ENCODE measurements around the gene DUSP2. TPM values are rescaled to one million over a fixed set of nuclear protein-coding genes. Genes with fewer than 3 reads are reported as not detected.
A peak's percentile ranks its signal among the peaks of the same experiment; 100 is the strongest.

Gene DUSP2
- total and polyA plus RNA-seq, 5 experiments from 2014 or later: 24.3 to 459 (median 36.5) TPM

DNA sequence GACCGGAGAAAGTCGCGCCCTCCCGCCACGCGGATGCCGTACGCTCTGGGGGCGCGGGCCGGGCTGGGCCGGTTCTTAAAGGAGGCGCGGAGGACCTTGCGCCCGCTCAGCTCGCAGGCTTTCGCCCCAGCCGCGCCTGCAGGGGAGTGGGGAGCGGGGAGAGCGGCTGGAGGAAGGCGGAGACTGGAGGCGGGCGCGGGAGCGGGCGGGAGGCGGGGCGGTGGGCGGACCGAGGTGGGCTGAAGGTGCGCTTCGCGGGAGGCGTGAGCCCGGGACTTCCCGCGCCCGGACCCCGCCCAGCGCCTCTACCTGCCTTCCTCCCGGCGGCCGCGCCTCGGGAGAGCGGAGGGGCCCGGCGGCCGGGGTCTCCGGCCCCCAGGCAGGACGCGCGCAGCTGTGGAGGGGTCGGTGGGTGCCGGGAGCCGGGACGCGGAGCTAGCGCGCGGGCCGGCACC lies 28.8 kb downstream of the DUSP2 start, which contains the start of gene ADRA2B:
Gene ADRA2B, minus strand, starts transcription at position 148 of the 455 bp plus-strand sequence. CDS start 422 bp downstream, outside the sequence.
- DNase-seq (peak in 9 of 10 donors; percentile 31 to 82 (median 62)), ATAC-seq (peak; percentile 72 to 76)
- Mint-ChIP-seq H3K27ac (peak within 1 kb of the TSS in 8 of 10 donors; percentile 39 to 89 (median 64)), H3K9me3 (no peaks in the 10 kb centered on the region), H3K4me1 (peaks cover 16 to 43% (median 22%) of the 10 kb centered on the region in 4 donors), H3K27me3 (peaks cover 12 to 31% (median 28%) of the 10 kb centered on the region in 5 donors), H3K4me3 (peak within 1 kb of the TSS; percentile 71 to 91 (median 80)), H3K36me3 (no peaks in the 10 kb centered on the region)
- POLR2A ChIA-PET: interaction anchor here (0.6 to 1.6 kb wide), 4 partner anchors 58 to 129 kb away, joined by 3 to 6 read pairs (median 3); partner anchors contain the start of gene ANKRD36C

GRCh38 chr2:96115631-96116423 lies 29.4 kb downstream of the DUSP2 start:
- Mint-ChIP-seq H3K27me3 (peaks cover 6 to 25% (median 22%) of the 10 kb centered on the region in 5 donors), H3K9me3 (no peaks in the 10 kb centered on the region), H3K36me3 (no peaks in the 10 kb centered on the region), H3K27ac (peak overlapping the region in 7 of 10 donors; percentile 20 to 89 (median 61)), H3K4me3 (peak overlapping the region; percentile 71 to 91 (median 80)), H3K4me1 (peaks cover 16 to 37% (median 22%) of the 10 kb centered on the region in 4 donors)
- DNase-seq (peak in 2 of 10 donors; percentile 32 to 50), ATAC-seq (no peak)
- POLR2A ChIA-PET: interaction anchor here (0.6 kb wide), 1 partner anchor 129 kb away, joined by 3 read pairs; no protein-coding TSS in a partner anchor

- Mint-ChIP-seq H3K4me1 (peaks cover 12 to 29% (median 16%) of the 10 kb centered on the region in 4 donors), H3K4me3 (peak overlapping the region; percentile 67 to 91 (median 80)), H3K27me3 (peaks cover 5 to 17% (median 15%) of the 10 kb centered on the region in 5 donors), H3K27ac (peak overlapping the region in 3 of 10 donors; percentile 27 to 85 (median 46)), H3K9me3 (no peaks in the 10 kb centered on the region), H3K36me3 (no peaks in the 10 kb centered on the region)
- peak in 1 of 10 donors; percentile 38 for DNase-seq
- no peak for ATAC-seq
- POLR2A ChIA-PET: no interaction called here
Measured at GRCh38 chr2:96114903-96115581, 30.2 kb downstream of the DUSP2 start.

- H3K27me3 Mint-ChIP-seq: peaks cover 3 to 12% (median 11%) of the 10 kb centered on the region in 5 donors
- peaks cover 10 to 25% (median 14%) of the 10 kb centered on the region in 4 donors for H3K4me1 Mint-ChIP-seq
- peak overlapping the region in 6 of 10 donors; percentile 16 to 71 (median 47) for H3K4me3 Mint-ChIP-seq
- no peaks in the 10 kb centered on the region for H3K36me3 Mint-ChIP-seq
- ATAC-seq (no peak), DNase-seq (peak in 1 of 10 donors; percentile 43)
- H3K27ac Mint-ChIP-seq: no peak overlapping the region
- POLR2A ChIA-PET: no interaction called here
- no peaks in the 10 kb centered on the region for H3K9me3 Mint-ChIP-seq
Measured at GRCh38 chr2:96114546-96114902, 30.7 kb downstream of the DUSP2 start.

- POLR2A ChIA-PET: no interaction called here
- DNase-seq: peak in 1 of 10 donors; percentile 1
- H3K27me3 Mint-ChIP-seq: peaks cover 2 to 7% (median 6%) of the 10 kb centered on the region in 5 donors
- no peaks in the 10 kb centered on the region for H3K9me3 Mint-ChIP-seq
- peak overlapping the region in 1 of 10 donors; percentile 22 for H3K27ac Mint-ChIP-seq
- H3K36me3 Mint-ChIP-seq: no peaks in the 10 kb centered on the region
- ATAC-seq: no peak
- H3K4me1 Mint-ChIP-seq: peaks cover 10 to 25% (median 14%) of the 10 kb centered on the region in 4 donors
- peak overlapping the region in 1 of 10 donors; percentile 14 for H3K4me3 Mint-ChIP-seq
Measured at GRCh38 chr2:96113951-96114350, 31.3 kb downstream of the DUSP2 start.

DNA sequence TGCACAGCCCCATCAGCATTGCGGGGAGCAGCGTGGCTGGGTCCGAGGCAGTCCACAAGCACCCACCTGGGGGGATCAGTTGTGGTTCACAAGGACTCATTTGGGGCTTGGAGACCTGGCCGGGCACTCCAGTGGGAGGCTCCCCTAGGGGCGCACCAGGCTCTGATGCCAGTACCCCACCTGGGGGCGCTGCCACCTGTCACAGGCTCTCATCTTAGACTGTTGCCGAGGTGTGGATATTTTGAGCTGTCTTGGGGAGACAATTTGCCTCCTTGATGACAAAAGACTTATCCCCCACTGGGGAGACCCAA lies 31.9 kb downstream of the DUSP2 start:
- ATAC-seq (no peak), DNase-seq (peak in 2 of 10 donors; percentile 5 to 47)
- H3K9me3 Mint-ChIP-seq: no peaks in the 10 kb centered on the region
- H3K4me1 Mint-ChIP-seq: peaks cover 9 to 25% (median 14%) of the 10 kb centered on the region in 4 donors
- H3K4me3 Mint-ChIP-seq: no peak overlapping the region
- peaks cover 0 to 4% (median 2%) of the 10 kb centered on the region in 5 donors for H3K27me3 Mint-ChIP-seq
- no peaks in the 10 kb centered on the region for H3K36me3 Mint-ChIP-seq
- POLR2A ChIA-PET: no interaction called here
- H3K27ac Mint-ChIP-seq: no peak overlapping the region

GRCh38 chr2:96112501-96113366 lies 32.5 kb downstream of the DUSP2 start:
- Mint-ChIP-seq H3K4me3 (no peak overlapping the region), H3K4me1 (peaks cover 9 to 23% (median 14%) of the 10 kb centered on the region in 4 donors), H3K36me3 (no peaks in the 10 kb centered on the region), H3K27ac (no peak overlapping the region), H3K9me3 (no peaks in the 10 kb centered on the region), H3K27me3 (peaks cover 0 to 4% (median 0%) of the 10 kb centered on the region in 5 donors)
- ATAC-seq (no peak), DNase-seq (peak in 2 of 10 donors; percentile 0 to 55)
- POLR2A ChIA-PET: no interaction called here

DNA sequence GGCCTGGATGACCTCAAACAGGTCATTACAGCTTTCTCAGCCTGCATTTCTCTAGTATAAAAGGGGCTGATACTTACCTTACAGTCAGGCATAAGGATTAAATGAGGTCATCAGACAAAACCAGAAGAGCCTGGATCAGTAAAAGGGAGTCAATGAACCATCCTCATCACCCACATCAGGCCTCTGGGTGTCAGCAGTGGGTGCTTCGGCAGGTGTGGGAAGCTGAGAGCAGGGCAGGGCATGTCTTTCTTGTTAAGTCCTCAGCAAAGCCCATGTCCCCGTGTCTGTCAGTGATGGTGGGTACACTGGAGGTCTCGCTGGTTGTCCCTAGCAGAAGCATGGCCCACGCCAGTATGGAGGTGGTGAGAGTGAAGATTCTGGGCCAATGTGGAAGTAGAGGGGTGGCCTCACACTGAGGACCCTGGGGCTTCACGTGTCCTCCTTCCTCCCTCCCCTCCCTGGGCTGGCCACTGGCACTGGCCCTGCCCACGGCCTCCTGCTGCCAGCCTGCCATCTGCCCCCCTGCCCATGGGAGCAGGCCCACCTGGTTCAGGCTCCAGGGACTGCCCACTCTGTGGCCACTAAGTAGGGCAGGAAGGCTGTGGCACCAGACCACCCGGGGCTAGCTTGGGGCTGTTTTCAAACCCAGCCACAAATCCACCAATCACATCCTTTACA lies 33.3 kb downstream of the DUSP2 start:
- Mint-ChIP-seq H3K27ac (peak overlapping the region in 1 of 10 donors; percentile 41), H3K9me3 (no peaks in the 10 kb centered on the region), H3K4me1 (peaks cover 3 to 17% (median 11%) of the 10 kb centered on the region in 4 donors), H3K4me3 (peak overlapping the region in 1 of 10 donors; percentile 34), H3K27me3 (peaks cover 0 to 4% (median 0%) of the 10 kb centered on the region in 5 donors), H3K36me3 (no peaks in the 10 kb centered on the region)
- POLR2A ChIA-PET: no interaction called here
- peak in 2 of 10 donors; percentile 0 to 35 for DNase-seq
- no peak for ATAC-seq

DNA sequence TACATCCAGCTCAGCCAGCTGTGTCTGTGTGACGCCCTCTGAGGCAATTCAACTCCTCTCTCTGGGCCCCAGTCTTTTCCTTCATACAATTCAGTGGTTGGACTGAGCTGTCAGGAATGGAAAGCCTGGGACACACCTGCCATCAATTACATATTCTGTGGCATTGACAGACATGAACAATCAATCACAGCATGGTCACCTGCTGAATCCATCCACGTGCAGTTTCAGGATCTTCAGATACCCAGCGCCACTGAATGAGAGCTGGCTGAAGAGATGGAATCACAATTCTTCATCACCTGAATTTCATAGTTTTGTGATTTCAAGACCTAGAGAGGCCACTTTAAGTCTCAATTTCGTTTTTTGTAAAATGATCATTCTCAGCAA lies 34.0 kb downstream of the DUSP2 start:
- POLR2A ChIA-PET: no interaction called here
- DNase-seq: peak in 1 of 10 donors; percentile 21
- H3K9me3 Mint-ChIP-seq: peaks cover 0 to 3% (median 0%) of the 10 kb centered on the region in 9 donors
- peaks cover 3 to 15% (median 11%) of the 10 kb centered on the region in 4 donors for H3K4me1 Mint-ChIP-seq
- H3K27ac Mint-ChIP-seq: no peak overlapping the region
- H3K27me3 Mint-ChIP-seq: peaks cover 0 to 4% (median 0%) of the 10 kb centered on the region in 5 donors
- H3K4me3 Mint-ChIP-seq: no peak overlapping the region
- H3K36me3 Mint-ChIP-seq: no peaks in the 10 kb centered on the region
- no peak for ATAC-seq

- Mint-ChIP-seq H3K36me3 (peaks cover 0 to 1% (median 0%) of the 10 kb centered on the region in 3 donors), H3K9me3 (peaks cover 0 to 7% (median under 1%) of the 10 kb centered on the region in 9 donors), H3K4me1 (peaks cover 2 to 10% (median 9%) of the 10 kb centered on the region in 4 donors), H3K27me3 (peaks cover 0 to 3% (median 0%) of the 10 kb centered on the region in 5 donors), H3K27ac (peak overlapping the region in 1 of 10 donors; percentile 28), H3K4me3 (no peak overlapping the region)
- no peak for ATAC-seq
- POLR2A ChIA-PET: no interaction called here
- peak in 2 of 10 donors; percentile 1 to 57 for DNase-seq
Measured at GRCh38 chr2:96110621-96111256, 34.5 kb downstream of the DUSP2 start.

DNA sequence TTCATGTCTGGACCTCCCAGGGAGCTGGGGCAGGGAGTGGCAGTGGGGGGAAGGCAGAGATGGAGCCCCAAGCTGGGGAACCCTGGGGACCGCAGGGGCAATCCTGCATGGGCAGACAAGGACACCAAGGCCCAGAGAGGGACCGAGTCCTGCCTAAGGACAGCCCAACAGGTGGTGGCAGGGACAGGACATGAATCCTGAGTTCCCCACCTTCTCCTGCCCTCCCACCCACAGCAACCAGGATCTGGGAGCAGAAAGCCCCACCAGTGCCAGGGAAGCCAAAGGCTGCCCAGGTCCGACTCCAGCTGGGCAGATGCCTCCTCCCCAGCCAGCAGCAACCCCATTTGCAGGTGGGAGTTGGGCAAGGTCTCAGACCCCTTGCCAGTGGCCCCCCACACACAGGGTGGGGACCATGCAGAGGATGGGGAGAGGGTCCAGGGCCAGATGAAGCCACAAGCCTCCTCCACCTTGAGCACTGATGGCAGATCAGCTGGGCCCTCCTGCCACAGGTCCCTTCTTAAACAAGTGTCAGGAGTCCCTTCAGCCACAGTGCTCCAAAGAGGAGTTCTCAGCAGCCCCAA lies 35.2 kb downstream of the DUSP2 start:
- DNase-seq: peak in 2 of 10 donors; percentile 1 to 31
- H3K9me3 Mint-ChIP-seq: peaks cover 0 to 14% (median 7%) of the 10 kb centered on the region in 9 donors
- no peak overlapping the region for H3K4me3 Mint-ChIP-seq
- peaks cover 0 to 3% (median 0%) of the 10 kb centered on the region in 5 donors for H3K27me3 Mint-ChIP-seq
- no peak for ATAC-seq
- peaks cover 0 to 9% (median 7%) of the 10 kb centered on the region in 3 donors for H3K36me3 Mint-ChIP-seq
- H3K27ac Mint-ChIP-seq: no peak overlapping the region
- H3K4me1 Mint-ChIP-seq: peaks cover 0 to 5% (median 4%) of the 10 kb centered on the region in 4 donors
- POLR2A ChIA-PET: no interaction called here

Measured in naive thymus-derived CD8-positive, alpha-beta T cell (primary cell).